HEK293 (cell line): ENCODE data around the gene USP46.

Source experiments
- CTCF ChIA-PET: fragments of 350-600 bp; formaldehyde crosslinking; extraction: SDS; loops from one replicate; lab custom pipeline; 2021; ENCODE audit warnings: antibody characterized with exemption; lab: Yijun Ruan, JAX
- POLR2A ChIA-PET: fragments of 300-600 bp; formaldehyde crosslinking; extraction: SDS; loops from one replicate; lab custom pipeline; 2020; ENCODE audit warnings: antibody characterized with exemption, inconsistent platforms; lab: Yijun Ruan, JAX
- H3K27ac ChIP-seq: fragments of 200-500 bp; sonication (Bioruptor generic); 2 replicates; pipeline ENCODE4 v1.5.1; 2014; ENCODE audit warnings: low read depth, low read length, control low read depth, inconsistent platforms; ENCODE audit errors: extremely low read depth
- H3K36me3 ChIP-seq, 2 experiments: fragments of 200-500 bp in 1 of 2; sonication (Bioruptor generic) in 1 of 2; 1 replicate in 1 of 2; 2 replicates in 1 of 2; pipeline ENCODE4 v1.5.1; 2014 to 2017; ENCODE audit warnings: inconsistent platforms in 2 of 2, low read length in 2 of 2; ENCODE audit not compliant: control insufficient read depth in 2 of 2, insufficient read depth in 1 of 2
- H3K4me1 ChIP-seq: fragments of 200-500 bp; sonication (Bioruptor generic); 2 replicates; pipeline ENCODE4 v1.5.1; 2014; ENCODE audit warnings: mild to moderate bottlenecking, low read length, inconsistent platforms; ENCODE audit not compliant: control insufficient read depth, insufficient read depth
- H3K4me3 ChIP-seq: 2 replicates; pipeline ENCODE4 v1.5.1; 2011; ENCODE audit warnings: low read depth, mild to moderate bottlenecking, control low read depth, low read length, moderate library complexity
- H3K9me3 ChIP-seq: fragments of 200-500 bp; sonication (Bioruptor generic); 2 replicates; pipeline ENCODE4 v1.5.1; 2014; ENCODE audit warnings: low read depth, low read length, inconsistent platforms; ENCODE audit not compliant: control insufficient read depth, insufficient read depth
- GLI2 ChIP-seq: fragments of 450-650 bp; formaldehyde crosslinking; IDR thresholded peaks from 2 replicates; pipeline ENCODE4; 2017; ENCODE audit warnings: missing biosample characterization, missing genetic modification characterization, low read depth, borderline replicate concordance
- KLF8 ChIP-seq: fragments of 450-650 bp; formaldehyde crosslinking; IDR thresholded peaks from 2 replicates; pipeline ENCODE4 v1.5.1; 2016; ENCODE audit warnings: missing biosample characterization, missing genetic modification characterization
- OVOL3 ChIP-seq: fragments of 450-650 bp; formaldehyde crosslinking; IDR thresholded peaks from 2 replicates; pipeline ENCODE4 v1.5.1; 2016; ENCODE audit warnings: missing biosample characterization, missing genetic modification characterization
- PRDM1 ChIP-seq: fragments of 450-650 bp; formaldehyde crosslinking; IDR thresholded peaks from 2 replicates; pipeline ENCODE4; 2016; ENCODE audit warnings: missing biosample characterization, missing genetic modification characterization
- SCRT2 ChIP-seq: fragments of 450-650 bp; formaldehyde crosslinking; IDR thresholded peaks from 2 replicates; pipeline ENCODE4 v1.5.1; 2016; ENCODE audit warnings: missing biosample characterization, missing genetic modification characterization
- SETDB1 ChIP-seq: IDR thresholded peaks from one replicate; pipeline ENCODE4 v1.6.1; 2017; ENCODE audit warnings: mild to moderate bottlenecking, low read length, moderate library complexity, mixed read lengths; ENCODE audit not compliant: insufficient read length
- SP7 ChIP-seq: fragments of 450-650 bp; formaldehyde crosslinking; IDR thresholded peaks from 2 replicates; pipeline ENCODE4 v1.5.1; 2016; ENCODE audit warnings: missing biosample characterization, missing genetic modification characterization
- WT1 ChIP-seq: fragments of 450-650 bp; formaldehyde crosslinking; IDR thresholded peaks from 2 replicates; pipeline ENCODE4 v1.5.1; 2016; ENCODE audit warnings: missing biosample characterization, missing genetic modification characterization
- ZEB2 ChIP-seq: fragments of 450-650 bp; formaldehyde crosslinking; IDR thresholded peaks from 2 replicates; pipeline ENCODE4 v1.5.1; 2016; ENCODE audit warnings: missing biosample characterization, missing genetic modification characterization
- ZFHX2 ChIP-seq: fragments of 450-650 bp; formaldehyde crosslinking; conservative IDR thresholded peaks from 2 replicates; pipeline ENCODE4 v1.5.1; 2016; ENCODE audit warnings: missing biosample characterization, missing genetic modification characterization
- ZNF211 ChIP-seq: fragments of 450-650 bp; formaldehyde crosslinking; IDR thresholded peaks from 2 replicates; pipeline ENCODE4 v1.5.1; 2016; ENCODE audit warnings: low read depth, missing biosample characterization, missing genetic modification characterization
- ZNF311 ChIP-seq: fragments of 450-650 bp; formaldehyde crosslinking; IDR thresholded peaks from 2 replicates; pipeline ENCODE4 v1.5.1; 2017; ENCODE audit warnings: missing biosample characterization, missing genetic modification characterization, borderline replicate concordance
- ZNF366 ChIP-seq: fragments of 450-650 bp; formaldehyde crosslinking; conservative IDR thresholded peaks from 2 replicates; pipeline ENCODE4 v1.5.1; 2016; ENCODE audit warnings: missing biosample characterization, missing genetic modification characterization
- ZNF416 ChIP-seq: fragments of 450-650 bp; formaldehyde crosslinking; IDR thresholded peaks from 2 replicates; pipeline ENCODE4 v1.5.1; 2016; ENCODE audit warnings: missing biosample characterization, missing genetic modification characterization
- ZNF473 ChIP-seq: fragments of 450-650 bp; formaldehyde crosslinking; IDR thresholded peaks from 2 replicates; pipeline ENCODE4 v1.5.1; 2017; ENCODE audit warnings: missing biosample characterization, missing genetic modification characterization
- ZNF501 ChIP-seq: fragments of 450-650 bp; formaldehyde crosslinking; IDR thresholded peaks from 2 replicates; pipeline ENCODE4 v1.5.1; 2016; ENCODE audit warnings: missing biosample characterization, missing genetic modification characterization
- ZNF530 ChIP-seq: fragments of 450-650 bp; formaldehyde crosslinking; IDR thresholded peaks from 2 replicates; pipeline ENCODE4 v1.5.1; 2016; ENCODE audit warnings: low read depth, missing biosample characterization, missing genetic modification characterization
- ZNF561 ChIP-seq: fragments of 450-650 bp; IDR thresholded peaks from 2 replicates; pipeline ENCODE4 v1.5.1; 2018; ENCODE audit warnings: missing biosample characterization, missing genetic modification characterization, borderline replicate concordance
- ZNF670 ChIP-seq: fragments of 450-650 bp; formaldehyde crosslinking; IDR thresholded peaks from 2 replicates; pipeline ENCODE4 v1.5.1; 2016; ENCODE audit warnings: missing biosample characterization, missing genetic modification characterization, low read depth
- ZSCAN16 ChIP-seq: fragments of 450-650 bp; formaldehyde crosslinking; IDR thresholded peaks from 2 replicates; pipeline ENCODE4 v1.5.1; 2016; ENCODE audit warnings: missing biosample characterization, missing genetic modification characterization
- TF ChIP-seq, protein P1 (sequence below): sonication (generic); formaldehyde crosslinking; IDR thresholded peaks from 2 replicates; pipeline ENCODE4 v1.8.1; 2022; ENCODE audit warnings: mild to moderate bottlenecking, moderate library complexity, missing genetic modification reagents
- TF ChIP-seq, protein P2 (sequence below): fragments of 450-650 bp; formaldehyde crosslinking; IDR thresholded peaks from 2 replicates; pipeline ENCODE4 v1.5.1; 2017; ENCODE audit warnings: missing biosample characterization, missing genetic modification characterization
- TF ChIP-seq, protein P3 (sequence below): fragments of 450-650 bp; formaldehyde crosslinking; conservative IDR thresholded peaks from 2 replicates; pipeline ENCODE4 v1.5.1; 2016; ENCODE audit warnings: low read depth, missing biosample characterization, missing genetic modification characterization

The USP46 gene

DNA sequence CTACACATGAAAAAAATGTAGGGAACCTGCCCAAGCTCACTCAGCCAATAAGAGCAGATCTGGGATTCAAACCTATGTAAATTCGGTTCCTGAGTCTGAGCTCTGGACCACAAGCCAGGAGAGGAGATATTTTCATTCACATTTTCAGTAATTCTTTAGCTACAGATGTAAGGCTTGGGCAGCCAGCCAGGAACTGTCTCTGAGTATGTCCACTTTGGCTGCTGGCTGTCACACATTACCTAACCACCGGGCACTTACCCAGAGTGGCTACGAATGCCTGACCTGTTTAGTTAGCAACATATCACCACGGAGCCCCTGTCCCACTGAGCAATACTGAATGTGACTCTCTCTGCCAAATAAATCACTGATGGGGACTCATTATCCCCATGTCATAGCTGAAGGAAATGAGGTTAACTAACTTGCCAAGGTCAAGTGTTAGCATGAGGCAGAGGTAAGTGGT lies 15.3 kb downstream of the USP46 start (continued):
- TF ChIP-seq, protein P1, sequence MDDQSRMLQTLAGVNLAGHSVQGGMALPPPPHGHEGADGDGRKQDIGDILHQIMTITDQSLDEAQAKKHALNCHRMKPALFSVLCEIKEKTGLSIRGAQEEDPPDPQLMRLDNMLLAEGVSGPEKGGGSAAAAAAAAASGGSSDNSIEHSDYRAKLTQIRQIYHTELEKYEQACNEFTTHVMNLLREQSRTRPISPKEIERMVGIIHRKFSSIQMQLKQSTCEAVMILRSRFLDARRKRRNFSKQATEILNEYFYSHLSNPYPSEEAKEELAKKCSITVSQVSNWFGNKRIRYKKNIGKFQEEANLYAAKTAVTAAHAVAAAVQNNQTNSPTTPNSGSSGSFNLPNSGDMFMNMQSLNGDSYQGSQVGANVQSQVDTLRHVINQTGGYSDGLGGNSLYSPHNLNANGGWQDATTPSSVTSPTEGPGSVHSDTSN (CRISPR knock-in tag): no peak
- no peak for TF ChIP-seq ZNF670 (tag by site-specific recombination)
- no peak for TF ChIP-seq OVOL3 (tag by site-specific recombination)
- 0 out of 2 replicates have a peak, but pooled peaks have one; percentile 15 for TF ChIP-seq ZEB2

DNA sequence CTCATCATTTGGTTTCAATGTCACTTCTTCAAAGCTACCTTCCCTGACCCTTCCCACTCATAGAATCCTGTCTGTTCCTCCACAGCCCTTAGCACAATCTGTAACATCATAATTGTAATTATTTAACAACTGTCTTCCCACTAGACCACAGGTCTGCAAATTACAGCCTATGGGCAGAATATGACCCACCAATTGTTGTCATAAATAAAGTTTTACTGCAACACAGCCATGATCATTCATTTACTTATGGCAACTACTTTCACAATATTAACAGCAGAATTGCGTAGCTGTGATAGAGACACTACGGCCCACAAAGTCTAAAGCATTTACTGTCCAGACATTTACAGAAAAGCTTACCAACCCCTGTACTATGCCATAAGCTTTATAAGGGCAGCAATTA lies 15.9 kb downstream of the USP46 start:
- TF ChIP-seq SP7 (tag by site-specific recombination): peak; percentile 65
- TF ChIP-seq, protein P2, sequence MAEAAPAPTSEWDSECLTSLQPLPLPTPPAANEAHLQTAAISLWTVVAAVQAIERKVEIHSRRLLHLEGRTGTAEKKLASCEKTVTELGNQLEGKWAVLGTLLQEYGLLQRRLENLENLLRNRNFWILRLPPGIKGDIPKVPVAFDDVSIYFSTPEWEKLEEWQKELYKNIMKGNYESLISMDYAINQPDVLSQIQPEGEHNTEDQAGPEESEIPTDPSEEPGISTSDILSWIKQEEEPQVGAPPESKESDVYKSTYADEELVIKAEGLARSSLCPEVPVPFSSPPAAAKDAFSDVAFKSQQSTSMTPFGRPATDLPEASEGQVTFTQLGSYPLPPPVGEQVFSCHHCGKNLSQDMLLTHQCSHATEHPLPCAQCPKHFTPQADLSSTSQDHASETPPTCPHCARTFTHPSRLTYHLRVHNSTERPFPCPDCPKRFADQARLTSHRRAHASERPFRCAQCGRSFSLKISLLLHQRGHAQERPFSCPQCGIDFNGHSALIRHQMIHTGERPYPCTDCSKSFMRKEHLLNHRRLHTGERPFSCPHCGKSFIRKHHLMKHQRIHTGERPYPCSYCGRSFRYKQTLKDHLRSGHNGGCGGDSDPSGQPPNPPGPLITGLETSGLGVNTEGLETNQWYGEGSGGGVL (tag by site-specific recombination): no peak
- ChIA-PET CTCF (interaction anchor here (0.7 kb wide), 1 partner anchor 800 kb away, joined by 3 read pairs; the partner anchor contains the start of gene DCUN1D4), POLR2A (interaction anchor here (1.0 to 1.8 kb wide), 2 partner anchors 15 to 69 kb away, joined by 5 to 8 read pairs; no protein-coding TSS in a partner anchor)
- H3K9me3 ChIP-seq: no peaks in the 10 kb centered on the region
- H3K4me3 ChIP-seq: no peak overlapping the region
- H3K36me3 ChIP-seq: no peaks in the 10 kb centered on the region
- peaks cover 11% of the 10 kb centered on the region for H3K4me1 ChIP-seq
- H3K27ac ChIP-seq: no peak overlapping the region

DNA sequence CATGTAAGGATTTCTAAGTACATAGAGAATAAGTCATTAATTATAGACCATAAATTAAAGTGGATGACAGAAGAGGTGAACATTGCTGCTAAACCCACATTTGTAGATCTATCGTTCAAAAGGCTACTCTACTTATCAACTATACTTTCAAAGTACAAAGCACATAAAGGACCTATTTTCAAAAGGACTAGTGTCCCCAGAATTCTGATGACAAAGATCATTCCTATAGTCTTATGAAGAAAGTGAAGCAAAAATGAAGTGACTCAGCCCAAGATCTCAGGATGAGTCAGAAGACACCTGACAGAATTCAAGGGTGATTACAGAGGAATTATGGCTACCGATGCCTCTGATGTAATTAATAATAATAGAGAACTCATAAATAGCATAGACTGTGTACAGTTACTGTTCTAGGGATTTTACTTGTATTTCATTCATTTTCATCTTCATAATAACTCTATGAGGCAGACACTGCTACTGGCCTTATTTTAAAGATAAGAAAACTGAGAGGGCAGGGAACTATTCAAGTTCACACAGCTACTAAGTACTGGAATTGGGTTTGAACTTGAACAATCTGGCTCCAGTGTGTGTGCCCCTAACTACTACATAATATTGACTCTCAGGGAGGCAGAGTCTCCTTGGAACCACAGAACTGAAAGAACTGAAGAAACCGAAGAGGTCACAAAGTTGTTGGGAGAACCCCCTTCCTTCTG lies 17.1 kb downstream of the USP46 start:
- Histone ChIP-seq H3K36me3 (no peaks in the 10 kb centered on the region), H3K4me3 (no peak overlapping the region), H3K27ac (no peak overlapping the region; the same call in 1 of the 2 replicates)
- no peak for TF ChIP-seq KLF8 (tag by site-specific recombination)
- TF ChIP-seq ZNF416 (tag by site-specific recombination): no peak
- TF ChIP-seq ZNF530 (tag by site-specific recombination): no peak
- no peak for TF ChIP-seq ZNF561 (tag by site-specific recombination)
- no peak for TF ChIP-seq ZNF501
- TF ChIP-seq ZSCAN16 (tag by site-specific recombination): no peak
- TF ChIP-seq ZFHX2 (tag by site-specific recombination): no peak
- TF ChIP-seq PRDM1 (tag by site-specific recombination): no peak
- TF ChIP-seq ZNF473 (tag by site-specific recombination): no peak
- TF ChIP-seq ZNF211 (tag by site-specific recombination): no peak
- peak; percentile 32; the same call in 1 of the 2 replicates for TF ChIP-seq SCRT2 (tag by site-specific recombination)
- no peak for TF ChIP-seq ZNF311
- TF ChIP-seq GLI2: no peak
- no peak for TF ChIP-seq SETDB1
- 0 out of 2 replicates have a peak, but pooled peaks have one; percentile 20 for TF ChIP-seq ZNF366 (tag by site-specific recombination)
- TF ChIP-seq, protein P3, sequence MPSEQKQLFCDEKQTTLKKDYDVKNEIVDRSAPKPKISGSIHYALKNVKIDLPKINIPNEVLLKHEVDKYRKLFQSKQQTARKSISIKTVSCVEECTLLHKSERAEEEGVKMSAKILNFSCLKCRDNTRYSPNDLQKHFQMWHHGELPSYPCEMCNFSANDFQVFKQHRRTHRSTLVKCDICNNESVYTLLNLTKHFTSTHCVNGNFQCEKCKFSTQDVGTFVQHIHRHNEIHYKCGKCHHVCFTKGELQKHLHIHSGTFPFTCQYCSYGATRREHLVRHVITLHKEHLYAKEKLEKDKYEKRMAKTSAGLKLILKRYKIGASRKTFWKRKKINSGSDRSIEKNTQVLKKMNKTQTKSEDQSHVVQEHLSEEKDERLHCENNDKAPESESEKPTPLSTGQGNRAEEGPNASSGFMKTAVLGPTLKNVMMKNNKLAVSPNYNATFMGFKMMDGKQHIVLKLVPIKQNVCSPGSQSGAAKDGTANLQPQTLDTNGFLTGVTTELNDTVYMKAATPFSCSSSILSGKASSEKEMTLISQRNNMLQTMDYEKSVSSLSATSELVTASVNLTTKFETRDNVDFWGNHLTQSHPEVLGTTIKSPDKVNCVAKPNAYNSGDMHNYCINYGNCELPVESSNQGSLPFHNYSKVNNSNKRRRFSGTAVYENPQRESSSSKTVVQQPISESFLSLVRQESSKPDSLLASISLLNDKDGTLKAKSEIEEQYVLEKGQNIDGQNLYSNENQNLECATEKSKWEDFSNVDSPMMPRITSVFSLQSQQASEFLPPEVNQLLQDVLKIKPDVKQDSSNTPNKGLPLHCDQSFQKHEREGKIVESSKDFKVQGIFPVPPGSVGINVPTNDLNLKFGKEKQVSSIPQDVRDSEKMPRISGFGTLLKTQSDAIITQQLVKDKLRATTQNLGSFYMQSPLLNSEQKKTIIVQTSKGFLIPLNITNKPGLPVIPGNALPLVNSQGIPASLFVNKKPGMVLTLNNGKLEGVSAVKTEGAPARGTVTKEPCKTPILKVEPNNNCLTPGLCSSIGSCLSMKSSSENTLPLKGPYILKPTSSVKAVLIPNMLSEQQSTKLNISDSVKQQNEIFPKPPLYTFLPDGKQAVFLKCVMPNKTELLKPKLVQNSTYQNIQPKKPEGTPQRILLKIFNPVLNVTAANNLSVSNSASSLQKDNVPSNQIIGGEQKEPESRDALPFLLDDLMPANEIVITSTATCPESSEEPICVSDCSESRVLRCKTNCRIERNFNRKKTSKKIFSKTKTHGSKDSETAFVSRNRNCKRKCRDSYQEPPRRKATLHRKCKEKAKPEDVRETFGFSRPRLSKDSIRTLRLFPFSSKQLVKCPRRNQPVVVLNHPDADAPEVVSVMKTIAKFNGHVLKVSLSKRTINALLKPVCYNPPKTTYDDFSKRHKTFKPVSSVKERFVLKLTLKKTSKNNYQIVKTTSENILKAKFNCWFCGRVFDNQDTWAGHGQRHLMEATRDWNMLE: no peak
- TF ChIP-seq WT1 (tag by site-specific recombination): no peak
- no peak for TF ChIP-seq ZNF670 (tag by site-specific recombination)
- TF ChIP-seq, all 188 proteins: peak for 2
- ChIA-PET POLR2A (no interaction called here), CTCF (interaction anchor here (0.6 kb wide), 1 partner anchor 54 kb away, joined by 4 read pairs; no protein-coding TSS in a partner anchor)
- H3K9me3 ChIP-seq: no peaks in the 10 kb centered on the region
- peaks cover 11% of the 10 kb centered on the region for H3K4me1 ChIP-seq
